Adrenal gland (tissue), 12 donors: ENCODE measurements around the gene JUP. TPM values are rescaled to one million over a fixed set of nuclear protein-coding genes. Genes with fewer than 3 reads are reported as not detected.

Experiments used
- DNase-seq, 7 donors: peaks; one replicate each; pipeline ENCODE4 v3.0.0-alpha.2; 2019 to 2020
- H3K27ac ChIP-seq, 5 donors: fragments of 200-600 bp; sonication (generic) in 4 of 5; 1 replicate in 3 of 5; 2 replicates in 2 of 5; pipeline versions ENCODE4 v1.5.1 to v1.8.0; 2016 to 2020; ENCODE audit warnings: mild to moderate bottlenecking in 1 of 5
- H3K27me3 ChIP-seq: fragments of 200-600 bp; 2 replicates; pipeline ENCODE4 v1.8.0; 2021
- H3K36me3 ChIP-seq, 2 donors: fragments of 200-600 bp; replicated peaks in 1 of 2; 1 replicate in 1 of 2; 2 replicates in 1 of 2; pipeline versions ENCODE4 v1.5.1 to v1.8.0; 2018 to 2022
- H3K4me1 ChIP-seq, 2 donors: fragments of 200-600 bp; replicated peaks in 1 of 2; 1 replicate in 1 of 2; 2 replicates in 1 of 2; pipeline versions ENCODE4 v1.5.1 to v1.8.0; 2018 to 2021
- H3K4me3 ChIP-seq, 4 donors: fragments of 200-600 bp; sonication (generic) in 3 of 4; one replicate each; pipeline ENCODE4 v1.5.1; 2016 to 2018
- H3K9me3 ChIP-seq, 3 donors: fragments of 200-600 bp; sonication (generic) in 1 of 3; replicated peaks in 1 of 3; 1 replicate in 2 of 3; 2 replicates in 1 of 3; pipeline versions ENCODE4 v1.5.1 to v1.8.0; 2016 to 2021
- CTCF ChIP-seq, 6 experiments: fragments of 450-650 bp in 4 of 6; fragments of 200-600 bp in 2 of 6; sonication (generic) in 1 of 6; IDR thresholded peaks; 1 replicate in 5 of 6; 2 replicates in 1 of 6; pipeline versions ENCODE4 v1.5.1 to v1.8.0; 2016 to 2021; ENCODE audit warnings: antibody characterized with exemption in 6 of 6, mild to moderate bottlenecking in 2 of 6, moderate library complexity in 1 of 6
- POLR2A ChIP-seq, 2 donors: fragments of 450-650 bp; IDR thresholded peaks; one replicate each; pipeline ENCODE4 v1.6.1; 2017; ENCODE audit warnings: antibody characterized with exemption in 2 of 2, mild to moderate bottlenecking in 2 of 2, moderate library complexity in 1 of 2
- WGBS, 4 donors: extraction: QIAGEN DNeasy Blood & Tissue Kit in 2 of 4; methylation state at CpG; one replicate each; pipeline versions ENCODE4 v1.1.5 to v1.1.7; 2013 to 2017; 5-methylcytosine and 5-hydroxymethylcytosine counted together
- intact Hi-C, 2 donors: fragments of 100-400 bp; cut with DNase I; formaldehyde crosslinking; loops; one replicate each; pipeline versions ENCODE4 v1.14.1 to v1.15.0; 2022 to 2023
- polyA plus RNA-seq, 3 donors: library from polyadenylated mRNA; stranded (reverse); fragments of 200-250 nt in 2 of 3; fragments of 350-450 nt in 1 of 3; fragmentation: Illumina TruSeq in 1 of 3; extraction: RNeasy Lipid Tissue Mini Kit (QIAGEN cat#74804) in 1 of 3; gene quantifications; one replicate each; pipeline ENCODE4 v1.2.3, GENCODE V29; 2013 to 2014
- total RNA-seq, 9 donors: library from RNA; depleted of rRNA in 4 of 9; stranded (reverse); fragments of >200 nt in 4 of 9; fragments of 120-200 nt in 1 of 9; fragmentation: NEBNext Ultra II Directional in 1 of 9; extraction: Animal tissue kit (Norgen Biotek cat#: 25700) in 1 of 9; gene quantifications; one replicate each; pipeline versions ENCODE4 v1.1.0 to v1.2.4, GENCODE V29; 2013 to 2023
- donor health status: healthy with polysubstance abuse.
- donor health status: Bipolar disorder and iron deficiency.
- donor health status: DM: yes; HTN: yes; CAD: no.
- donor health status: DM: no; HTN: no; CAD: no.
- donor health status: DM: no; HTN: no; CAD: no.
- donor health status: DM: yes; HTN: yes; CAD: no.

The JUP gene
- total and polyA plus RNA-seq, 12 donors: 4.9 to 81.3 (median 29.6) TPM

GRCh38 chr17:41785091-41785858 is 1.2 kb downstream of the JUP start:
- DNase-seq: peak in 2 of 7 donors; percentile 15 to 30
- WGBS, 4 donors: 21 to 37% (median 34%) methylated on average over 5 to 13 of the region's 13 CpGs
- no peaks in the 10 kb centered on the region for H3K9me3 ChIP-seq
- H3K4me1 ChIP-seq: peaks cover 0 to 36% of the 10 kb centered on the region in 2 donors
- H3K36me3 ChIP-seq: no peaks in the 10 kb centered on the region
- peak overlapping the region in 4 of 5 donors; percentile 9 to 79 (median 58) for H3K27ac ChIP-seq
- intact Hi-C loops: no loop called here
- H3K4me3 ChIP-seq: peak overlapping the region in 3 of 4 donors; percentile 28 to 65 (median 65)
- H3K27me3 ChIP-seq: no peaks in the 10 kb centered on the region
- TF ChIP-seq CTCF (IDR thresholded peaks at IDR 0.05) (no peak), POLR2A (IDR thresholded peaks at IDR 0.05) (no peak)

- WGBS, 4 donors: 49 to 64% (median 56%) methylated on average over 6 of the region's 6 CpGs
- peaks cover 0 to 36% of the 10 kb centered on the region in 2 donors for H3K4me1 ChIP-seq
- no peaks in the 10 kb centered on the region for H3K9me3 ChIP-seq
- intact Hi-C loops: no loop called here
- peak overlapping the region in 1 of 4 donors; percentile 65 for H3K4me3 ChIP-seq
- DNase-seq: peak in 1 of 7 donors; percentile 14
- peak overlapping the region in 2 of 5 donors; percentile 8 to 79 for H3K27ac ChIP-seq
- H3K36me3 ChIP-seq: no peaks in the 10 kb centered on the region
- no peaks in the 10 kb centered on the region for H3K27me3 ChIP-seq
- no peak for TF ChIP-seq CTCF (IDR thresholded peaks at IDR 0.05)
- TF ChIP-seq POLR2A (IDR thresholded peaks at IDR 0.05): no peak
These were observed 2.2 kb downstream of the JUP start for GRCh38 chr17:41784207-41784744.

GRCh38 chr17:41782142-41782541 is 4.4 kb downstream of the JUP start:
- Histone ChIP-seq H3K27me3 (no peaks in the 10 kb centered on the region), H3K36me3 (no peaks in the 10 kb centered on the region), H3K9me3 (no peaks in the 10 kb centered on the region), H3K4me3 (no peak overlapping the region), H3K4me1 (peaks cover 0 to 49% of the 10 kb centered on the region in 2 donors), H3K27ac (peak overlapping the region in 2 of 5 donors; percentile 52 to 78)
- intact Hi-C loops: no loop called here
- no peak for DNase-seq
- 61 to 82% (median 69%) methylated on average over 4 of the region's 4 CpGs; no CpG with 5 or more reads in 1 of the 4 donors for WGBS, 4 donors
- TF ChIP-seq CTCF (IDR thresholded peaks at IDR 0.05) (no peak), POLR2A (IDR thresholded peaks at IDR 0.05) (no peak)

- no peaks in the 10 kb centered on the region for H3K27me3 ChIP-seq
- no peak overlapping the region for H3K4me3 ChIP-seq
- TF ChIP-seq CTCF (IDR thresholded peaks at IDR 0.05): no peak
- TF ChIP-seq POLR2A (IDR thresholded peaks at IDR 0.05): no peak
- H3K9me3 ChIP-seq: no peaks in the 10 kb centered on the region
- peak in 4 of 7 donors; percentile 46 to 81 (median 53) for DNase-seq
- peaks cover 0 to 53% of the 10 kb centered on the region in 2 donors for H3K4me1 ChIP-seq
- H3K27ac ChIP-seq: peak overlapping the region in 2 of 5 donors; percentile 52 to 78
- intact Hi-C loops: no loop called here
- H3K36me3 ChIP-seq: no peaks in the 10 kb centered on the region
- WGBS, 4 donors: 61 to 78% (median 67%) methylated on average over 13 of the region's 13 CpGs
These were observed 5.0 kb downstream of the JUP start for GRCh38 chr17:41781404-41782110.
